IPS-NIHi7 (cell line): Measurements from ENCODE around the gene C1QTNF8.

Source experiments
- DNase-seq: peaks from one replicate; pipeline ENCODE4 v3.0.0; 2012; ENCODE audit warnings: mixed read lengths; ENCODE audit errors: extremely low spot score

The C1QTNF8 gene, protein sequence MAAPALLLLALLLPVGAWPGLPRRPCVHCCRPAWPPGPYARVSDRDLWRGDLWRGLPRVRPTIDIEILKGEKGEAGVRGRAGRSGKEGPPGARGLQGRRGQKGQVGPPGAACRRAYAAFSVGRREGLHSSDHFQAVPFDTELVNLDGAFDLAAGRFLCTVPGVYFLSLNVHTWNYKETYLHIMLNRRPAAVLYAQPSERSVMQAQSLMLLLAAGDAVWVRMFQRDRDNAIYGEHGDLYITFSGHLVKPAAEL

GRCh38 chr16:1096169-1097082 is at the start of gene C1QTNF8:
TSS of gene C1QTNF8 (minus strand) at chr16:1096244. CDS start at chr16:1094922, 1,322 bp downstream.
- no peak for DNase-seq

DNA sequence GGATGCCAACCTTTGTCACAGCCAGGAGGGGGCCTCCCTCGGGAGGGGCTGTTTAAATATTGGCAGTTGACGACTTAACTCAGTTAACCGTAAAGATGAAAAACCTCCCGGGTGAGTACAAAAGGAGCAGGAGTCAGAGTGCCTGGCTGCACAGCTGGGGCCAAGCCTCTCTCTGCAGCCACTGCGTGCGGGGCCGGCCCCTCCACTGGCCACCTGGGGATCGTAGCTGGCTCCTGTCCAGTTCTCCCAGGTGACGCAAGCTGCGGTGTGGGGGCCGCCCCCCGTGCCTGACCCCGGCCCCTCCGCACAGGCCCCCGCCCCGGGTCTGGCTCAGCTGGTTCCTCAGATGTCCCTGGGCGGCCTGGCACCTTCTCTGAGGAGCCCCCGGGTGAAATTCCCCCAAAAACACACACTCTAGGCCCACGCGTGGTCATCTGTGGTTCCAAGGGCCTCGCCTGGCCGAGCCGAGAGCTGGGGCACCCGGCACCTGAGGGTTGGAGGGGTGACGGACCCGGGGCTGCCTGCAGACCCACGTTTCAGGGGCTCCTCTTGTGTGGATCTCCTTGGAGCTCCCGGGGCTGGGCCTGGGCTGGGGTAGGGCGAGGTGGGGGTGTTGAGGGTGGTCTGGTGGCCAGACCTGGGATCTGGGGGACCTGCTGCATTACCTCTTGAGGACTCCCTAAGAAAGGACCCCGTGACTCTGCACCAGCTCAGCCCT is 49.5 kb upstream of the C1QTNF8 start:
- DNase-seq: no peak

DNA sequence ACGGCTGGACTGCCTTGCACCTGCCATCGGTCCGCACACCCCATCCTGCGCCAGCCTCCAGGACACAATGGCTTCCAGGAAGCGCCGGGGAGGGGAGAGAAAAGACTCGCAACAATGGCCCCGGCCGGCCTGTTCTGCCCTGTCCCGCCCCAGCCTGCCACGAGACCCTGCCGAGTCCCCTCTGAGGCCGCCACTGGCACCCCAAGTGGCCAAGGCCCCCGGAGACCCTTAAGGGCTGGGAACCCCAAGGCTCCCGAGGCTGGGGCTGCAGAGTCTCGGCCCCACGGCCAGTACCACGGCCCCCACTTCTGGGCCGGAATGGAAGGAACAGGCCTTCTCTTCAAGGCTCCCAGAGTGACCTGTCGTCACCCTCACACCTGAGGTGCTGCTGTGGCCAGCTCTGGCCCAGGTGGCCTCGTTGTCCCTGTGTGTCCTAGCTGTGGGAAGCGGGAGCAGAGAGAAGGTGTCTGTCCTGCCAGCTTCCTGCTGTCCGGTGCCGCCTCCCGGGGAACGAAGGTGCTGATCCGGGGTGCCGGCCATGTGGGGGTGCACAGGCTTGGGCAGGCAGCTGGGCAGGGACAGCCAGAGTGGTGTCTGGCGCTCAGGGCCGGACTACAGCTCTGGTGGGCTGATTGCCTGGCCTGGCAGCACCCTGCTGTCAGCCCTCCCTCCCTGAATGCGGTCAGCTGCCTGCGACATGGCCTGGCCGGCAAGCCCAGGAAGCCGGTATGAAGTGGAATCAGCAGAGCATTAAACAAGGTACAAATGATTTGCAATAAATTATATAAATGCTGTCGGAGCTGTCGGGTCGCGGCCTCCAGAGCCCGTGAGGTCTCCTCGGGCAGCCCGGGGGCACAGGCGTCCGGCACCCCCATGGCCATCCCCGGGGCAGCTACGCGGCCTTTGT is 48.7 kb upstream of the C1QTNF8 start:
- DNase-seq: no peak

- no peak for DNase-seq
Measured at GRCh38 chr16:1143761-1144450, 47.9 kb upstream of the C1QTNF8 start.

GRCh38 chr16:1142911-1143310 is 46.9 kb upstream of the C1QTNF8 start:
- no peak for DNase-seq

DNA sequence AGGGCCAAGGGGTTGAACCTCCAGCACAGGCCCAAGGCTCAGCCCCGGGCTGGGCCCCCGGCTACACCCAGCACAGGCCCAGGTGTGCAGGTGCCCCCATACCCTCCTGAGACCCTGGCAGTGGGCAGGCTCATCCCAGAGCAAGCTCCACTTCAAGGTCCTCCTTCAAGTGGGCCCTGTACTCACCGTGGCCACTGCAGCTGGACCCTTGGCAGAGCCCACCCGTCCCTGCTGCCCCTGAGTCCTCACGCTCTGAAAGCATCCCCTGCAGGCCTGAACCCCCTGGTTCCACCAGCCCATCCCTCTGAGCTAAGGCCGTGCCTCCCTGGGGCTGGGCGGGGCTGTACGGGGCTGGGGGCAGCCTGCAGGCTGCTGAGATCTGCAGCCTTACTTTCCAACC is 45.7 kb upstream of the C1QTNF8 start:
- DNase-seq: no peak

- DNase-seq: no peak
Measured at GRCh38 chr16:1141191-1141590, 45.1 kb upstream of the C1QTNF8 start.

DNA sequence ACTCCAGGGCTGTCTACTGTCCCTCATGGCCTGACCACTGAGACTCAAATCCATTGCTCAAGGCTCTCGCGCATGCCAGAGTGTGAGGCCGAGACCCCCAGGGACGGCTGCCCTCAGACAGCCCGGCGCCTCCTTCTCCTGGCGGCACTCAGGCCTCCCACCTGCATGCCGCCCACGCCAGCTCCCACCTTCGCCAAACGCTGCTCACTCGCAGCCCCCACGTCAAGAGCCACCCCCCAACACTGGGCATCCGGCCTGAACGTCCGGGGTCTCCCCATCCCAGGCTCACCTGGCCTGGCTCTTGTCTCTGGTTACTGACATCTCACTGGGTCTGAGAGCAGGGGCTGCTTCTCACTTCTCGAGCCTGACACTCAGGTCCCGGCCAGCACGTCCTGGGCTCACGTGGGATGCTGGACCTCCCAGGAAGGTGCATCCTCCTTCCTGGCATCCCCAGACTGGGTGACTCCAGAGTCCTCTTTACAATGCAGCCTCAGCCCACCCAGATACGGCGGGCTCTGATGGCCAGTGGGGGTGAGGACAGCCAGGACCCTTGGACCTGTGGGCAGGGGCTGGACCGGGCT is 44.6 kb upstream of the C1QTNF8 start:
- DNase-seq: no peak

DNA sequence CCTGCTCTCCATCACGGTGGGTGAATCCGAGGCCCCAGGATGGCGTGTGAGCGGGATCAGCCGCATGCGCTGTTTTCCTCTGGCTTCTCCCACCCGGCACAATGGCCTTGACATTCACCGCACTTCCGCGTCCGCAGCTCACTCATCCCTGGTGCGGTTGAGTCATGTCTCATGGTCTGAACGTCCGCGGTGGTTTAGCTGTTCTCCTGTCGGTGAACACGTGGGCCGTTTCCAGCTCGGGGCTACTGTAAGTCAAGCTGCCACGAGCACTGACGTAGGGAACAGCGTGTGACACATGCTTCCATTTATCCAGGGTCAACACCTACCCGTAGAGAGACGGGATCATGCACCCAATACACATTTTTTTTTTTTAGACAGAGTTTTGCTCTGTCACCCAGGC is 41.6 kb upstream of the C1QTNF8 start:
- DNase-seq: no peak

DNA sequence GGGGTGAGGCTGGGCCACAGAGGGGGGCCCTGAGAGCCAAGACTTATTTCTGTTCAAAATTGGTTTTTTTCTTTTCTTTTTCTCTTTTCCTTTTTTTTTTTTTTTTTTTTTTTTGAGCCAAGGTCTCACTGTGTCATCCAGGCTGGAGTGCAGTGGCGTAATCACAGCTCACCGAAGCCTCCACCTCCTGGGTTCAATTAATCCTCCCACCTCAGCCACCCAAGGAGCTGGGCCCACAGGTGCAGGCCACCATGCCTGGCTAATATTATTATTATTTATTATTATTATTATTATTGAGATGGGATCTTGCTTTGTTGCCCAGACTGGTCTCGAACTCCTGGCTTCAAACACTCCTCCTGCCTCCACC is 39.4 kb upstream of the C1QTNF8 start:
- DNase-seq: no peak

- DNase-seq: no peak
Measured at GRCh38 chr16:1134776-1135458, 38.9 kb upstream of the C1QTNF8 start.

DNA sequence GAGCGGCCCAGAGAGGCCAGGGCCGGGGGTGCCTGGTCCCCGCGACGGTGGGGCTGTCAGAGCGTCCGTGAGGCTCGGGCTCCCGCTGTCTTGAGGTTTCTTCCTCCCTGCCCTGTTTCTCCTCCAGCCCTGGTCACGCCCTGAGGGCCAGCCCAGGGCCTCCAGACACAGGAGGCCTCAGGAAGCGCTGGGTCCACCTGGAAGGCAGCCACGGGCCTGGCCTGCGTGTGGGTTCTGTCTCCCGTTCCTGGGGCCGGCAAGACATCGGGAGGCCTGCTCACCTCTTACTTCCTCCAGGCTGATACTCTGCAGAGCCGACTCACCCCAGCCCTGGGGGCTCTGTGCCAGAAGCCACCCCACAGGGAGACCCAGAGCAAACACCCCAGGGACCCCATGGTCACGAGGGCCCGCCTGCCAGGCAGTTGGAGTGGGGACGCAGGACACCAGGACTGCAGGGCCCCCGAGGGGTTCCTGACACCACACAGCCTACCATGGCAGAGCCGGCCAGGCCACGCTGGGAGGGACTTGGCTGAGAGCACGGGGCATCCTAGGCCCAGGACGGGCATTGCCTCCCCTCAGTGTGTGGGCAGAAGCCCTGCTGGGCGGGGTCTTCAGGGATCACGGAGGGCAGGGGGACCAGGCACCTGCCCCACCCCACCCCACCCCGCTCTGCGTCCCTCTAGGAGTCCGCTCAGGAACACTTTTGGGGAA is 37.9 kb upstream of the C1QTNF8 start:
- no peak for DNase-seq

DNA sequence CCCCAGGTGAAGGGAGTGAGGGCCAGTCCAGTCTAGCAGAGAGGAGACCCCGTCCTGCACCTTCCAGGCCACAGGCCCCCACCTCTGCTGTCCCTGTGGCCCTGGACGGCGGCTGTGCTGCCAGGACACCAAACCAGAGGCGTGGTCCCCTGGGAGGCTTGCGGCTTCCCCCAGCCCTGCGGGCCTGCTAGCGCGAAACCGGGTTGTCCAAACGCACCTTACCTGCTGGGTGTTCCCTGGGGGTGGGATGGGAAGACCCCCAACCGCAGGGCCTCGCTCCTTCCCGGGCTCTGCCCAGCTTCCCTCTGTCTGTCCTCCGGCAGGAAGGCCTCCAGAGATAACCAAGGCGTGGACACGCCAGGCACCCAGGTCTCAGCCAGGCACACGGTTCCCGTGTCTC is 37.2 kb upstream of the C1QTNF8 start:
- no peak for DNase-seq

GRCh38 chr16:1132431-1132830 is 36.4 kb upstream of the C1QTNF8 start:
- DNase-seq: no peak

GRCh38 chr16:1131378-1131994 is 35.4 kb upstream of the C1QTNF8 start:
- no peak for DNase-seq

GRCh38 chr16:1130382-1130781 is 34.3 kb upstream of the C1QTNF8 start:
- DNase-seq: no peak

GRCh38 chr16:1129106-1129960 is 33.3 kb upstream of the C1QTNF8 start:
- DNase-seq: no peak
